ENCODE results near the gene ADIPOQ.
"Not testable (repeated sequence)": the region's sequence is repeated elsewhere in the genome, so short reads cannot be mapped to it uniquely, and the experiment has no call there.

ADIPOQ gene

DNA sequence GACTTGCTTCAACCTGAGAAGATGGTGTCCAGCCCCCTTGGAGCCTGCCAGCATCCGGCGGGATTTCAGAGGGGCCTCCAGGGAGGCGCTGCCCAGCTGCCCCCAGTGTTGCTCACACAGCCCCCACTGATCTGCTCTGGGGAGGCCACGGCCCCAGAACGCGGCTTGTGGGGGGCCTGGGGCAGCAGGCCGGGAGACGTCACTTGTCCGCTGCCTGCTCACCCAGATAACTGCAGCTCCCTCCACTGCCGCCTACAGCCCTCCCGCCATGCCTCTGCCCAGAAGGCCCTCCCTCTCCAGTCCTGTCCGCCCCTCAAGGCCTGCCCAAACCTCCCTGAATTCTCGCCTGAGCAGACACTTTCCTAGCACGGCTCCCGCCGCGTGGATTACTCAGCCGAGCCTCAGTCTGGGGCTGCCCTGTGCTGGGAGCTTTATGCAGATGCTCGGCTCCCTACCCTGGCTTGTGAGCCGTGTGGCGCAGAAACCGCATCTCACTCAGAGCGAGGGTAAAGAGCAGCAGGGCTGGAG, 17.2 kb upstream of the ADIPOQ start:
- intact Hi-C loops (cut with DNase I), result loop anchor here (5.0 kb wide), 1 partner anchor 208 kb away; no protein-coding TSS in a partner anchor
- peak in 29 of 42 donors; percentile 11 to 71 (median 32) for DNase-seq

DNA sequence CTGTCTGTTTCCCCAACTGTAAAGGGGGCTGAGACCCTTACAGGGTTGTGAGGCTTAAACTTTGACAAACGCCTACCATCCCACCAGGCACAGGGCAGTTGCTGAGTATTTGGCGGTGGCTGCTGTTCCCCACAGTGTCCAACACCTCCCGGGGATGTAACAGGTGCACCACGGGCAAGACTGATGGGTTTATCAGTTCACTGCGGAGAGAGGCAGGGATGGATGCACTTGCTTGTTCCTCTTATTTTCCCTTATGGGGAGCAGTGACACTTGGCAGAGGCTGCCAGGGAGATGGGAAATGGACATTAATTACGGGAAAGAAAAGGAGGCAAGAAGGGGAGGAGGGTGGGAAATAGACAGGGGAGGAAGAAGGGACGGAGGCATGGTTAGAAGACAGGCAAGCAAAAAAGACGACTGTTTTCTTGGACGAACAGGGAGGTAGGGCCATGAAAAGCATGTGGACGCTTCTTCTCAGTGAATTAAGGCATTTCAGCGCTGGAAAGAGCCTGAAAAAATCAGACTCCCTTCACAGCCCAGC, 16.6 kb upstream of the ADIPOQ start:
- intact Hi-C loops (cut with DNase I), result loop anchor here (5.0 kb wide), 1 partner anchor 209 kb away; no protein-coding TSS in a partner anchor
- peak in 2 of 42 donors; percentile 9 to 31 for DNase-seq

DNA sequence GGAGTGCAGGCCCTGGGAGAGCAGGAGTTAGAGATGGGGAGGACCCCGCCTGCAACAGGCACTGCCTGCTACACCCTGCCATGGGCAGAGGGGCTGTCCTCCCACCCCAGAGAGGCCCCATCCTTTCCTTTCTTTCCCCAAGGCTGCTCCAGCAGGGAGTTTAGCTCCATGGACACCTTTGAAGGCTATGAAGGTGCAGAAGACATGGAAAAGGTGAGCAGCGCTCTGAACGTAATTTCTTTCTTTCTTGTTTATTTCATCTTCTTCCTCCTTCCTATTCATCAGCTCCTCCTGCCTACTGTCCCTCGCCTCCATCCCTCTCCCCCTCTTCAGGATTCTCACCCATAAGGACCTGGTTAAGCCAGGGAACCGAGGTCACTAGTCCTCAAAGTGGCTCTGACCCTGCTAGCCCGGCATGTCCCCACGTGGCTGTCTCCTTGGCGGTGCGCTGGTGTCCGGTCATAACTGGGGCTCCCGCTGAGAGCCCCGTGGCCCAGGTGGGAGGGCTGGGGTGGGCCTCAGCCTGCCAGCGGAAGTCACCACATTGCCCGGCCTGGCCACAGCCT, 16.0 kb upstream of the ADIPOQ start:
- intact Hi-C loops (cut with DNase I), result loop anchor here (5.0 kb wide), 1 partner anchor 209 kb away; no protein-coding TSS in a partner anchor
- peak in 3 of 42 donors; percentile 13 to 37 (median 15) for DNase-seq

DNA sequence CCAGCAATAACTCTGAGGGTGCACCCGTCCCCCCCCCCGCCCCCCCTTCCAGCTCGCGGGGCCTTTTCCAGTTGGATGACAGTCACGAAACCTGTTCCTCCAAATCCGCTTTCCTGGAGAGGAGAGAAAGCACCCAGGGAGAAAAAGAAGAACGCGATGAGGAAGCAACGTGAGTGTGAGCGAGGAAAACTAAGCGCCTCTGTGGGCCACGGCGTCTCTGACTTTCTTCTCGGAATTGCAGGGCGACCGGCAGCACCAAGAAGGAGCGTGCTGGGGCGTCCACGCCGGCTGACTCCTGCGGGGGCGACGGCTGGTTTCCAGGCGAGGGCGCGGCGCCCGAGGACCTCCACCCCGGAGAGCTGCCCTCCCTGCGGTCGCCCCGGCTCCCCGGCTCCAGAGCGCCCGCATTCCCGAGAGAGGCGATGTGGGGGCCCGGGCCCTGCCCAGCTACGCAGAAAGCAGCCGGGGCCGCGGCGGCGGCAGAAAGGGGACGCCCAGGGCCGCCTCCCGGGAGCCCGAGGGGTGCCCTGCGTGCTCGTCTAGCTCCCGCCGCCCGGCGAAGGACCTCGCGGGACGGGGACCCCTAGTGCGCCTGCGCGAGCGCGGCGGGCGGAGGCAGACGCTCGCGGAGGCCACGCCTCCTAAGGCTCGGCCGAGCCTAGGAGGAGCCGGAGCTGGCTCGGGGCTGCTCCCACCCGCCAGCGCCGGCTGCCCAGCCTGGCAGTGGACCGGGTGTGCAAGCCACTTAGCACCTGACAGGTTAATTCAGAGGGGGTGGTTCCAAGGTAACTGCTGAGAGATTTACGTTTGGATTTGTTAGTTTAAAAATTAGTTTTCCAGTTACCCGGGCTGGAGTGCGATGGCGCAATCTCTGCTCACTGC, 15.3 kb upstream of the ADIPOQ start:
- intact Hi-C loops (cut with DNase I), result loop anchor here (5.0 kb wide), 1 partner anchor 210 kb away; no protein-coding TSS in a partner anchor
- DNase-seq, result peak; percentile 34 to 92 (median 84)

DNA sequence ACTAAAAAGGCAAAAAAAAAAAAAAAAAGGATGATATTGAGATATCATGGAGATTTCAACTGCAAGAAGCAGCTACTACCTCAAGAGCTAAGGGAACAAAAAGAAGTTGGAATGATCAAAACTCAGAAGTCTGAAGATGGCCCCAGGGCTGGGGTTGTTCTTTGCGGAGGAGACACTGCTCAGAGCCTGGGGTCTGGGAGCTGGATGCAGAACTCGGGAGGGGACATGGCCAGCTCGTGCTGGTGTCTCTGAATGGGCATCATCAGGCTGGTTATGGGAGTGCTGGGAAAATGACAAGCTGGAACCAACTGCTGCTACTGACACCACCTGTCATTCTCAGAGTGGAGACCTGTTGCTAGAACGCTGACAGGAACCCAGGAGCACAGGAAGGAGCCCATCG, 14.2 kb upstream of the ADIPOQ start:
- no peak for DNase-seq
- intact Hi-C loops (cut with DNase I), result loop anchor here (5.0 kb wide), 1 partner anchor 211 kb away; no protein-coding TSS in a partner anchor

DNA sequence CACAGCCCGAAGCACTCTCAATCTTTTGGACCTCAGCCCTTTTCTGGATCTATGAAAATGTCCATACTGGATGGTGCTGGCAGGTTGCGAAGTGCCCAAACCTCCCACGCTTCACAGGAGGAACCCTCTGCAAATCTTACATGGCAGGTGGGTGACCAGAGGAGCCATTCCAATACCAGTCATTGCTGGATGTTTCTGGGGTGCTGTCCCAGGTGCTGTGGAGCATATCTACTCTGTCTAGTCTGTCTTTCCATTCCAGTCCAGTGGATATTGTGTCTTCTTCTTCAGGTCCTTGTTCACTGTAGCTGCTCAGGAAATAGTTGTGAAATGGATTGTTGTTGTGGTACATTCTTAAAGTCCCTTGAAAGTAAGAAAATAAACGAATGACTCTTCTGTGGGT, 10.7 kb upstream of the ADIPOQ start:
- intact Hi-C loops (cut with DNase I), result no loop called here
- no peak for DNase-seq

DNA sequence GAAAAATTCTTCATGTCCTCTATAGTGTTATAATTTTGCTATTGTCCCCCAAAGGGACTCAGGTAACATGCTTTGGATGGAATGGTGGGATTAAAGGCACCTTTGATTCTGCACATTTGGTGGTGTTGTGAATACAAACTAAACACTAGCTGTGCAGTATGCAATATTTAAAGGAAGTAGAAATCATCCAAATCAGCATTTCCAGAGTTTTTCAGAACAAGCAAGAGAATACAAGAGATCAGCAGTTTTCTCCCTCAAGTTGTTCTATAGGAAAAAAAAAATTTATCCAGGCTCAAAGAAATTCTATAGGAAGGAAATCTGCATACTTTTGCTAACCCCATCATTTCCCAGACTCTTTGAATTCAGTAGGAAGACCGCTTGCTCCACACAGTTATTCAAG, 10.2 kb upstream of the ADIPOQ start:
- intact Hi-C loops (cut with DNase I), result no loop called here
- no peak for DNase-seq

DNA sequence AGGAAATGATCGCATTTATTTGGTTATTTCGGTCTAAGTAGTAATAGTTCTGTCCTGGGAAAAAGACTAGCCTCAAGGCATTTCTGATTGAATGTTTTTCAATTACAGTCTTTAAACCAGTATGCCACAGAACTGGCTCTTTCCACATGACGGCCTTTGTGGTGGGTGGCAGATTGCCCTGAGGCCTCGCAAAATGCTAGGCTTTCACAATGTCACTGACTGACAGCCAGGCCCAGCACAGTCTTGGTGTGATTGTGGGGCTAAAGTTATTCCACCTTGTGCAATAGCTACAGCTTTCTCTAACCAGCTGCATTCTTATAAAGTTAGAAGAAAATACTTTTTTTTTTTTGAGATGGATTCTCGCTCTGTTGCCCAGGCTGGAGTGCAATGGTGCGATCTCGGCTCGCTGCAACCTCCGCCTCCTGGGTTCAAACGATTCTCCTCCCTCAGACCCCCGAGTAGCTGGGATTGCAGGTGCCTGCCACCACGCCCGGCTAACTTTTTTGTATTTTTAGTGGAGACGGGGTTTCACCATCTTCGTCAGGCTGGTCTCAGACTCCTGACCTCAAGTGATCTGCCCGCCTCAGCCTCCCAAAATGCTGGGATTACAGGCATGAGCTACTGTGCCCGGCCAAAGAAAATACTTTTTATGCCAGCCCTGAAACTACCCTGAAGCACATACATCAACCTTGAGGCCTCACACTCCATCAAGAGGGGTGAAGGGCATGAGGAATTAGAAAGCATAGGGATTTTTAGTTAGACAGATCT, 2.5 kb upstream of the ADIPOQ start:
- DNase-seq, result peak in 15 of 42 donors; percentile 12 to 67 (median 30)
- intact Hi-C loops (cut with DNase I), result no loop called here

DNA sequence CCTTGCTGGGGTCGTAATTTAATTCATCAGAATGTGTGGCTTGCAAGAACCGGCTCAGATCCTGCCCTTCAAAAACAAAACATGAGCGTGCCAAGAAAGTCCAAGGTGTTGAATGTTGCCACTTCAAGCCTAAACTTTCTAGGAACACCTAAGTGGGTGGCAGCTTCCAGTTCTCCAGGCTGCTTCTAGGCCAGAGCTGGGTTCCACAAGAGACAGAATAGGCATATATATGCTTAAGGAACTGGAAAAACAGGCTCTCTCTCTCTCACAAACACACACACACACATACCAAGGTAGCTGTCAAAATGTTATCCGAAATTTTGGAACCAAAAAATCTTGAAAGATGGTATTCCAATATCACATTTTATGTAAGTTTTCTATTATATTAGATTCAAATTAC, 890 bp upstream of the ADIPOQ start:
- intact Hi-C loops (cut with DNase I), result no loop called here
- no peak for DNase-seq

DNA sequence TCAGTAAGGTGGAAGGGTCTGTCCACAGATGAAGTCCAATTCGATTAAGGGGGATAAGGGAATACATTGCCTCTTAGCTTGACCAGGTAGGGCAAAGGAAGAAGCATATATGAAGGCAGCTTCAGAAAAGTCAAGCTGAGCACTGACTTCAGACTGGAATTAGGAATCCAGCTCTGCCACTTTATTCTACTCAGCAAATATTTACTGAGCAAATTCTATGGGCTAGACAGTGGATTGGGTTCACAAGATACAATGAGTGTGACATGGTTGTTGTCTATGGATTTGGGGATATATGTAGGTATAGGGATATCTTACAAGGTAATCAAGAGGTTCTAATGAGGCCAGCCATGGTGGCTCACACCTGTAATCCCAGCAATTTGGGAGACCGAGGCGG, 526 bp downstream of the ADIPOQ start:
- DNase-seq, result no peak
- intact Hi-C loops (cut with DNase I), result no loop called here

DNA sequence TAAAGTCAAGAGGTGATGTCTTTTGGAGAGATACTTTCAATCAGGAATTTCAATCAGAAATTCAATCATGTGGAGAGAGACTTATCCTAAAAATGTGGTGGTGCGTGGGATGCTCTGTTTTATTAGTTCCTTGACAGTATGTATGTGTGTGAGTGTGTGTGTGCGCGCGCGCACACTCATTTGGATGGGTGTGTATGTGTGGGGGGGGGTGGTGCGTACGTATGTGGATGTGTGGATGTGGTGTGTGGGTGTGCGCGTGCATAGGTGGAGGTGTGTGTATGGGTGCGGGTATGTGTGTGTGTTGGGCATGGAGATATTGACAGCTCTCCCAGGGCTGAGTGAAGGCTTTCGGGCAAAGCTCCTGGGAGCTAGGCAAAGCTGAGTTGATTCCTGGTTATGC, 2.4 kb downstream of the ADIPOQ start:
- DNase-seq, result peak in 15 of 42 donors; percentile 14 to 65 (median 33)
- intact Hi-C loops (cut with DNase I), result no loop called here

DNA sequence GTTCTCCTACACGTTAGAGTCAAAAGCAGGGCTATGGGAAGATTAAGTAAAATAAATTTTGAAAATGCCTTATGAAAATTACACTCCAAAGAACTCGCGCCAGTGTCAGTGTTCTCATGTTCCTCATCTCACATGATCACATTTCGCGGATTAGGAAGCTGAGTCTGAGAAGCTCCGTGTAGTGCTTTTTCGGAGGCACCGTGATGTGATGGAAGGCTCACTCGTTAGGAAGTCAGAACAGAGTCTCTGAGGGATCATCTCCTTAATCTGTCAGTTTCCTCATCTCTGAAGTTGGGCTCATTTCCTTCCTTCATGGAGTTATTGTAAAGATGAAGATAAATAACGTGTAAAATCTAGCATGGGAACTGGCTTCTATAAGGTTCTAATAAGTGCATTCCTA, 3.2 kb downstream of the ADIPOQ start:
- no peak for DNase-seq
- intact Hi-C loops (cut with DNase I), result no loop called here

DNA sequence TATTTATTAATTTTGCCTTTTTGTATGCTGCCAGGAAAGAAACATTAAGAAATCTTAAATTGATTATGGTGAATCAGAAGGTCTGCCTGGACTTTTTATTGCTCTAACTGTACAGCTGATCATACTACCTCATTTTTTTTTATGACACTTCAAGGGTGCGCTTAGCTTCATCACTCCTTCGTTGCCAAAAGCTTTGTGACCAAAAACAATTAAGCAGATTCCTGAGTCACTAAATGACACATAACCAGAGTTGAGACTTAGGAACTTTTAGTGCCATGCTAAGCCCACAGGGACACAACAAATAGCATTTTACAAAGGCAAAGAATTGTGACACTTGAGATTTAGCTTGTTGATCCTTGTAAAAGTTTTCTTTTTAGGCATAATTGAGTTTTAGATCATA, 4.9 kb downstream of the ADIPOQ start:
- DNase-seq, result no peak
- intact Hi-C loops (cut with DNase I), result no loop called here

DNA sequence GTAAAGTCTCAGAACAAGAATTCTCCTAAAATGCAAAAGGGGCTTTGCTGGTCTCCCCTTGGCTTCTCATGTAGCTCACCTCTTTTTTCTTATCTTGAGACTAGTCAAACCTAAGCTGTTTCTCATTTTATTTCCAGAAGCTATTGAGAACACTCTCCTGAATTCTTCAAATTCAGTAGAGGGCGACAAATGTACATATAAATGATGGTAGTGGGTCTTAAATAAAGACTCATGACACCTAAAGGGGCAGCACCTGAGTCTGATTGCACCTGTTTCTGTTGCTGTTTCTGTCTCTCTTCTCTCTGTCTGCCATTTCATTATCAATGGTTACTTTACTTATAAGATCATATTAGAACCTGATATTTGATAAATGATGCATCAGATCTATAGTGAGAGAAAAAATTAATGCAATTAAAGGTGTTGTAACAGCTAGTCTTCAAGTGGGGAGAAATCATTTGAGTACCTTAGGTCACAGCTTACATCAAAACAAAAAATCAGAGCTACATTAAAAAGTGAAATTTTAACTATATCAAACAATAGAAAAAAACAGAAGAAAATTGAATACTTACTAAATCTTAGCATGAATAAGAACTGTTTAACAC, 7.0 kb downstream of the ADIPOQ start:
- intact Hi-C loops (cut with DNase I), result no loop called here

DNA sequence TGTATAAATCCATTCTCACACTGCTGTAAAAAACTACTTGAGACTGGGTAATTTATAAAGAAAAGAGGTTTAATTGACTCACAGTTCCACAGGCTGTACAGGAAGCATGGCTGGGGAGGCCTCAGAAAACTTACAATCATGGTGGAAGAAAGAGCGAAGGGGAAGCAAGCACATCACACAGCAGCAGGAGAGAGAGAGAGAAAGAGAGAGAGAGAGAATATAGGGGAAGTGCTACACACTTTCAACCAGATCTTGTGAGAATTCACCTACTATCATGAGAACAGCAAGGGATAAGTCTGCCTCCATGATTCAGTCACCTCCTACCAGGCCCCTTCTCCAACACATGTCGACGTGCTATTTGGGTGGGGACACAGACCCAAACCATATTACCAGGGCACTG, 9.3 kb downstream of the ADIPOQ start:
- intact Hi-C loops (cut with DNase I), result loop anchor here (5.0 kb wide), 1 partner anchor 310 kb away; no protein-coding TSS in a partner anchor

More for the DNA sequence above, 7.0 kb downstream of the ADIPOQ start:
- DNase-seq, result no peak

DNA sequence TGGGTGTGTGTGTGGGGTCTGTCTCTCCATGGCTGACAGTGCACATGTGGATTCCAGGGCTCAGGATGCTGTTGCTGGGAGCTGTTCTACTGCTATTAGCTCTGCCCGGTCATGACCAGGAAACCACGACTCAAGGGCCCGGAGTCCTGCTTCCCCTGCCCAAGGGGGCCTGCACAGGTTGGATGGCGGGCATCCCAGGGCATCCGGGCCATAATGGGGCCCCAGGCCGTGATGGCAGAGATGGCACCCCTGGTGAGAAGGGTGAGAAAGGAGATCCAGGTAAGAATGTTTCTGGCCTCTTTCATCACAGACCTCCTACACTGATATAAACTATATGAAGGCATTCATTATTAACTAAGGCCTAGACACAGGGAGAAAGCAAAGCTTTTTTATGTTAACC, 10.5 kb downstream of the ADIPOQ start:
- no peak for DNase-seq
- intact Hi-C loops (cut with DNase I), result loop anchor here (5.0 kb wide), 1 partner anchor 309 kb away; no protein-coding TSS in a partner anchor

More for the DNA sequence above, 9.3 kb downstream of the ADIPOQ start:
- not testable (repeated sequence) for DNase-seq

DNA sequence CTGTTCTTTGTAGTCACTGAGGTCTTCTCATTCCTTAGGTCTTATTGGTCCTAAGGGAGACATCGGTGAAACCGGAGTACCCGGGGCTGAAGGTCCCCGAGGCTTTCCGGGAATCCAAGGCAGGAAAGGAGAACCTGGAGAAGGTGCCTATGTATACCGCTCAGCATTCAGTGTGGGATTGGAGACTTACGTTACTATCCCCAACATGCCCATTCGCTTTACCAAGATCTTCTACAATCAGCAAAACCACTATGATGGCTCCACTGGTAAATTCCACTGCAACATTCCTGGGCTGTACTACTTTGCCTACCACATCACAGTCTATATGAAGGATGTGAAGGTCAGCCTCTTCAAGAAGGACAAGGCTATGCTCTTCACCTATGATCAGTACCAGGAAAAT, 11.6 kb downstream of the ADIPOQ start:
- DNase-seq, result no peak
- intact Hi-C loops (cut with DNase I), result loop anchor here (5.0 kb wide), 1 partner anchor 308 kb away; no protein-coding TSS in a partner anchor

DNA sequence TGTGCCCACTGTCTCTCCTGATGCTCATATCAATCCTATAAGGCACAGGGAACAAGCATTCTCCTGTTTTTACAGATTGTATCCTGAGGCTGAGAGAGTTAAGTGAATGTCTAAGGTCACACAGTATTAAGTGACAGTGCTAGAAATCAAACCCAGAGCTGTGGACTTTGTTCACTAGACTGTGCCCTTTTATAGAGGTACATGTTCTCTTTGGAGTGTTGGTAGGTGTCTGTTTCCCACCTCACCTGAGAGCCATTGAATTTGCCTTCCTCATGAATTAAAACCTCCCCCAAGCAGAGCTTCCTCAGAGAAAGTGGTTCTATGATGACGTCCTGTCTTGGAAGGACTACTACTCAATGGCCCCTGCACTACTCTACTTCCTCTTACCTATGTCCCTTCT, 12.4 kb downstream of the ADIPOQ start:
- DNase-seq, result no peak
- intact Hi-C loops (cut with DNase I), result loop anchor here (5.0 kb wide), 1 partner anchor 307 kb away; no protein-coding TSS in a partner anchor

All from head of caudate nucleus (tissue), 42 donors.